Fibroblast of gingiva (primary cell): ENCODE results near the gene EHD2.
A peak's percentile ranks its signal among the peaks of the same experiment; 100 is the strongest.
"Not testable (repeated sequence)": the region's sequence is repeated elsewhere in the genome, so short reads cannot be mapped to it uniquely, and the experiment has no call there.

ENCODE experiments used
- DNase-seq: peaks from one replicate; pipeline ENCODE4 v3.0.0-alpha.2; 2011; ENCODE audit warnings: low read depth

The EHD2 gene

GRCh38 chr19:47716270-47716937 lies 3.2 kb downstream of the EHD2 start:
- no peak for DNase-seq

- not testable (repeated sequence) for DNase-seq
These were observed 5.3 kb downstream of the EHD2 start for GRCh38 chr19:47718415-47719046.

GRCh38 chr19:47719047-47719859 lies 6.0 kb downstream of the EHD2 start:
- peak; percentile 100 for DNase-seq

- peak; percentile 39 for DNase-seq
These were observed 7.6 kb downstream of the EHD2 start for GRCh38 chr19:47720669-47721422.

GRCh38 chr19:47723581-47723940 lies 10.3 kb downstream of the EHD2 start:
- DNase-seq: peak; percentile 94

GRCh38 chr19:47725759-47726401 lies 12.7 kb downstream of the EHD2 start:
- DNase-seq: no peak

- peak; percentile 80 for DNase-seq
These were observed 13.2 kb downstream of the EHD2 start for GRCh38 chr19:47726467-47726866.

GRCh38 chr19:47728295-47728694 lies 15.1 kb downstream of the EHD2 start:
- DNase-seq: not testable (repeated sequence)

- peak; percentile 72 for DNase-seq
These were observed 16.2 kb downstream of the EHD2 start for GRCh38 chr19:47729468-47729798.

GRCh38 chr19:47729799-47730520 lies 16.7 kb downstream of the EHD2 start:
- DNase-seq: no peak

- DNase-seq: no peak
These were observed 17.3 kb downstream of the EHD2 start for GRCh38 chr19:47730521-47730889.

- no peak for DNase-seq
These were observed 17.7 kb downstream of the EHD2 start for GRCh38 chr19:47730910-47731309.

GRCh38 chr19:47735131-47735530 lies 21.9 kb downstream of the EHD2 start:
- DNase-seq: no peak

GRCh38 chr19:47740866-47741519 lies 27.8 kb downstream of the EHD2 start:
- DNase-seq: peak; percentile 30

- no peak for DNase-seq
These were observed 28.4 kb downstream of the EHD2 start for GRCh38 chr19:47741544-47742140.

GRCh38 chr19:47742634-47743033 lies 29.4 kb downstream of the EHD2 start:
- DNase-seq: peak; percentile 21

GRCh38 chr19:47745010-47745901 lies 32.0 kb downstream of the EHD2 start, which contains the start of gene NOP53:
Gene NOP53, plus strand, starts transcription at chr19:47745546. Its CDS starts 14 bp downstream, at chr19:47745560.
- peak; percentile 97 for DNase-seq

GRCh38 chr19:47746129-47746528 lies 32.9 kb downstream of the EHD2 start:
- DNase-seq: not testable (repeated sequence)

GRCh38 chr19:47749326-47749725 lies 36.1 kb downstream of the EHD2 start:
- no peak for DNase-seq
